NK-92 treated with Interleukin-12 subunit alpha and Interleukin-12 subunit beta, amount 100 ng/mL, for 24 hours (cell line): ENCODE measurements around the gene SDF2.
A peak's percentile ranks its signal among the peaks of the same experiment; 100 is the strongest.

Source experiments
- DNase-seq: peaks from one replicate; lab custom pipeline; 2025; lab: John Stamatoyannopoulos, UW

The SDF2 gene

GRCh38 chr17:28661635-28662526 is at the start of gene SDF2, which contains the start of gene SUPT6H:
SDF2 (minus strand) TSS chr17:28661906; CDS start chr17:28661876, 30 bp downstream.
SUPT6H (plus strand) TSS chr17:28662205; CDS start chr17:28673402, 11,197 bp downstream.
- DNase-seq: peak; percentile 84

GRCh38 chr17:28710861-28711722 is 49.4 kb upstream of the SDF2 start:
- peak; percentile 41 for DNase-seq

DNA sequence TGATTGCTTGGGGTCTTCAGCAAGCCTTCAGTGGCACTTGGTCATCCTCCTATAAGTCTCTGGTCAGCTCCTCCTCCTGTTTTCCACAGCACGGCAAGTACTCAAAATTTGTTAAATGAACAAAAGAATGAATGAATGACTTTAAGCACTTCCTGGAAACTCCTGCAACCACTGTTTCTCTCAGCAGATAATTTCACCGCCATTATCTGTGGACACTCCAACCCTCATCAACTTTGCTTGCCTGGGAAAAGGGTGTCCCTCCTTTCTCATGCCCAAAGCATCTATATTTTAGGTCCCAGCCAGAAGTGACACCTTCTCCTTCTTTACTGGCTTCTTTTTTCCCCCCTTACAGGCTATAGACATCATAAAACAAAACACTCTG is 45.6 kb upstream of the SDF2 start:
- DNase-seq: no peak

DNA sequence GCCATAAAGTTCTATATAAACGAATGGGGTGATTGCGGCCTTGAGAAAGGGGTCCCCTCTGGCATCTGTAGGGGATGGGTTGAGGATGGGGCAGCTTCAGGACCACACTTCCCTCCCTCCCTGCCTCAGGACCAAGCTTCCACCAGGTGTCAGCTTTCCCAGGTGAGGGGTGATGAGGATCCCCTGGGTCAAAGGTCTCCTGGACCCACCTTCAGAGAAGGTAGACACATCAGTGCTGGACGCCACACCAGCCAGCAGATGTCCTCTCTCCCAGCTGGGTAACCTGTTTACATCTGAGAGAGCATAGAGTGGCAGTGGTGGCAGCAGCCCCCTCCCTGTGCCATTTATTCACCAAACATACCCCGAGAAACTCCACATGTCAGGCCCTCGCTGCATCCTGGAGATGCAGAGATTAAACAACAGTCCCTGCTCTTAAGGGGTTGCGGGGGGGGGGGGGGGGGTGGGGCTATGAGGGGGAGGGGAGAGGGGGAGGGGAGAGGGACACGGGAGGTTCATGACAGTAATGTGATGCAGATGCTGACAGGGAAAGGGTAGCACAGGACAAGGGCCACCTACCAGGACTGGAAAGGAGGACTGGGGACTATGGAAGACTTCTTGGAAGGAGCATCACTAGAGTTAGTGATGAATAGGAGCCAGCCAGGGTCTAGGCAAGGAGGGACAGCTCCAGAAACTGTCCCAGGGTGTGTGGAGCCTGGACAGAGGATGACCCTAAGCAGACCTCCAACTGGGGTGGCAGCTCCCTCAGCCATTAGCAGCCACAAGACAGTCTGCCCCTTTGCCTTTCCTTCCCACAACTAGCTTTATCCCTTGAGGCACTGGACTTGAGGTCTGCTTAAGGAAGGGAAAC is 45.0 kb upstream of the SDF2 start:
- no peak for DNase-seq

DNA sequence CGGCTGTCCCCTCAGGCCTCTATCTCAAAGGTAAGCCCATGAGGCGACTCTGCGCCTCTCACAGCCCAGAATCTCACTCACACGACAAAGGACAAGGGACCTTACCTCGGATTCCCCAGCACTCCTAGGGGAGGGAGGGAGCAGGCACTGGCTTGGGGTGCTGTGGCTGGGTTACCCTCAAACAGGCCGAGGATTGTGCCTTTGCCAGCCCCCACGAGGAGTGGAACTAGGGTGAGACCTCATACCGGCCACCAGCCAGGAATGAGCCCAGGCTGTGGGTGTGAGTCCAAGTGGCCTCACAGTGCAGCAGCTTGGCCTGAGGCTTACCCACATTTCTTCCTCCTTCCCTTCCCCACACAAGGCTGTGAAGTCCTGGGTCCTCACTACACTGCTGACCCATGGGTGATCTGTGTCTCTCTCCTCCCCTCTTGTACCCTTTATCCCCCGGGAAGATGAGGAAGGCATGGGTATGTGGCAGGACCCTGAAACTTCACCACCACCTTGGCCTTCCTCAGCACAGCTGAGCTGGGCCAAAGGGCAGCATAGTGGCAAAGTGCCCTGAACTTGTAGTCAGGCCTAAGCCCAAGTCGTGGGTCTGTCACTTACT is 44.1 kb upstream of the SDF2 start:
- DNase-seq: no peak

DNA sequence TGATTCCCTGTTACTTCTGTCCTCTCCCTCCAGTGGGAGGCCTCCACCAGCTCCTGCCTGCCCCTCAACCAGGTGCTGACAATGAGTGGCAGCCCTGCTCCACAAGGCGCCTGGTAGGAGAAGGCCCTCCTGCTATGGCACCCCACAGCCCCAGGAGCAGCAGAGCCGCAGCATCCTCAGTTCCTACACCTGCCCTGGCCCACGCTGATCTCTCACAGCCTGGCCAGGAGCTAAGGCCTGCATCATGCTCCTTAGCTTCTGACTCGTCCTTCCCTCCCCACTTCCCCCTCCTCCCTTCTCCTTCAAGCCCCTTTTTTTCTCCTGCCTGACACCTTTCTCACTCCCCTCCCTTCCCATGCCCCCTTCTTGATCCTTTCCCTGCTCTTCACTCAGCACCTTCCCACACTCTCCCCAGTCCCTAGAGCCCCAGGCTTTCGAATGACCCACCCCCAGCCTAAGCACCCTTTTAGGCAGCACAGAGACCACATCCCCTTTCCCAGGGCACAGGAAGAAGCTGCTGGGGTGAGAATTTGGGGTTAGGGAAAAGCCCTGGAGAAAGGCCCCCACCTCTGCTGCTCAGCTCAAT is 43.5 kb upstream of the SDF2 start:
- no peak for DNase-seq

GRCh38 chr17:28704219-28704858 is 42.6 kb upstream of the SDF2 start:
- no peak for DNase-seq

DNA sequence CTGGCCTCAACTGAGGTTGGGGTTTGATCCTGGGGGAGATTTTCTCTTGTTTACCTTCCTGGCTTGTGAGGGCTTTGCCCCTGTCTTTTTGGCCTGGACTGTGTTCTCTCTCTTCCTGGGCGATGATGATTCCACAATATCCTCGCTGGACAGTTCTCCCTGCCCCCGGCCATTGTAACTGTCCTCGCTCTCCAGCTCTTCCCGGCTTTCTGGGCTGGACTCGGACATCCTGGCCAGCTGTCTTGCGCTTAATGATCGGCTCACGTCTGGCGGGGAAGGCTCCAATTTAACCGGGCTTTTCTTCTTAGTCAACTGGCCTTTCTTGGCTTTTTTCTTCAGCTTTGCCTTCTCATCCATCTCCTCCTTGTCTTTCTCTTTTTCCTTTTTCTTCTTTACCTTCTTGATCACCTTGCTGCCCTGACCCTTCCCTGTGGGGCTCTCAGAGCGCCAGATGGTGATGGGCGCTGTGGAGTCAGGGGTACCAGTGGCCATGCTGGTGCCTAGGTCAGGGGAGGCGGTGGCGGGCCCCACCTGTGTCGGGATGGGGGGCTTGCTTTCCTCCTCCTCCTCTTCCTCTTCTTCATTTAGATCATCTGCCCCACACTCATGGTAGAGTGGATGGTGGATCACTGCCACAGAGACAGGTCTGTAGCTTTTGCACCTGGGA is 42.0 kb upstream of the SDF2 start:
- no peak for DNase-seq

- DNase-seq: no peak
Measured at GRCh38 chr17:28702752-28703150, 41.0 kb upstream of the SDF2 start.

DNA sequence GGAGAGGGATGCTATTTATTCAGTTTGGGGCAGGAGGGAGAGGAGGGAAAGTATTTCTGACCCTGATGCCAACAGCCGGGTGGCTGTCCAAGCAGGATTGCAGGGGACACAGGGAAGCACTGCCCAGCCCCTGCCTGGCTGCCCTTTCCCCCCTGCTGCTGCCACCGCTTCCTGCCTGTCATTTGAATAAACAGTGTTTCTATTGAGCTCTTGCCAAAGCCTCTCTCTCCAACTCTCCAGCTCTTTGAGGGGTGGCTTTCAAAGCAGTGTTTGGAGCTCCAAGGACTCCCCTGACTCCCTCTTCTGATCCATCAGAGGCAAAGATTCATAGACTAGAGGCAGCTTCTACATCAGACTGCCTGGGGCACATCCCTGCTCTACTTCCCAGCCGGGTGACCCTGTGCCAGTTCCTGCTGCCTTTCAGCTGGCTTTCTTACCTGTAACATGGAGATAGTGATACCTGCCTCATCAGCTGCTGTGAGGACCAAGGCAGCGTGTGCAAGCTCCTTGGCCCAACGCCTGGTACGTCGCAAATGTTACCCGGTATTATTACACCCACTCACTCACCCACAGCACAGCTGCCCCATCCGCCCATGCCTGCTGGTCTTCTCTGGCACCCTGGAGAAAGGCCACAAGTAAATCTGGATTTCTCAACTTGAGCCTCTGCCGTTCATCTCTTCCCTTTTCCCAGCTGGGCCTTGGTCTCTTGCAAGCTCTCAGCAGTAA is 40.5 kb upstream of the SDF2 start:
- no peak for DNase-seq

- DNase-seq: no peak
Measured at GRCh38 chr17:28700830-28701492, 39.3 kb upstream of the SDF2 start.

DNA sequence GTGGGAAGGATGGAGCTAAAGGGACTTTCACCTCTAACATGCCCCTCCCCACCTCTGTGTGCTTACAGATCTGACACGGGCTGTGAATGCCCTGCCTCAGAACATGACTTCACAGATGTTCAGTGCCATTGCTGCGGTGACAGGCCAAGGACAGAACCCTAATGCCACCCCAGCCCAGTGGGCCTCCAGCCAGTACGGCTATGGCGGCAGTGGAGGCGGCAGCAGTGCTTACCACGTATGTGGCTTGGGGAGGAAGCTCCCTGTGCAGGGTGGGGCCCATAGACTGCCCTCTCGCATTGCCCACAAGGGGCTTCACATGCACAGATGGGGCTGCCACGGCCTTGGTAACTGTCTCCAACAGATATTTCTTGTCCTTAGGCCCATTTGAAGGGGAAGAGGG is 38.6 kb upstream of the SDF2 start:
- no peak for DNase-seq

DNA sequence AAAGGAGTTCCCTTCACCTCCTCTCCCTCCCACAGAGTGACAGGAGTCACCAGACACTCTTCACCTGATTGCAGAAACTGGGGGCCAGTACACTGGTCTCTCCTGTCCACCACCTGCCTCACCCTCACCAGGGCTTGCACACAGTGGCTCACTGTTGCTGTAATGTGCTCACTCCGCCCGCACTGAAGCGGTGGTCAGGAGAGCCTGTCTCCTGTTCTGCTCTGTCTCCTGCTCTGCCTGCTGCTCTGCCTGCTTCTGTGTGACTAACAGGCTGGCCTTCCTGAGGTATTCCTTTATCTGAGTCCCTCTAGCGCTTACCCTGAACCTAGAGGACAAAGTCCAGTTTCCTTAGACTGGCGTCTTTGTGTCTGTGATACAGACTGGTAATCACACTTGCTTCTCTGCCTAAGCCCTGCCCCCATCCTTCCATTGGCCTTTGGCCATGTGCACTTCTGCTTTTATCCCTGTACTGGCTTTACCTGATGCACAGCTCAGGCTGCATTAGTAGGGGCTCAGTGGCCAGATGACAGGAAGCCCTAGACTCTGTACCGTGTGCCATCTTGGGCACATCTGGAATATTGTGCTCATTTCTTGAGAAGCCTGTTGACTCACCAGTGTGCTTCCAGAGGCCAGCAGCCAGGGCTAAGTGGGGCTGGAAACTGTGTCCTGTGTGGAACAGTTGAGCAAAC is 36.7 kb upstream of the SDF2 start:
- no peak for DNase-seq

DNA sequence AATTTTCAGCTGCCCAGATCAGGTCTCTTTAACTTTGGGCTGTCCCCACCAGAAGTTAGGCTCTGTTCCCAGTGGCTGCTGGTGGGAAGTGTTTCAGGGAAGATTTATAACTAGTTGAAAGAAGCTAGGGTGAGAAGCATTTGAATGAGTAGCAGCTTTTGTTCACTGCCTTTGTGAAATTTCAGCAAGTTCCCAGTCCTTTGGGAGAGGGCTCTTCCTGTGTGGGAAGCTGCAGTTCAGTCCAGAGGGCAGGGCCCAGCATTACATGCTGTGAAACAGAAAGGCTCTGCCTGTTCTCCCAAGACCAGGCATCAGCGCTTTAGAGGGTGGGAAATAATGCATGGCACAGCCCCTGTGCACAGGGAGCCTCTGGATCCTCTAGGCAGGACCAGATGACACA is 32.2 kb upstream of the SDF2 start:
- DNase-seq: no peak

DNA sequence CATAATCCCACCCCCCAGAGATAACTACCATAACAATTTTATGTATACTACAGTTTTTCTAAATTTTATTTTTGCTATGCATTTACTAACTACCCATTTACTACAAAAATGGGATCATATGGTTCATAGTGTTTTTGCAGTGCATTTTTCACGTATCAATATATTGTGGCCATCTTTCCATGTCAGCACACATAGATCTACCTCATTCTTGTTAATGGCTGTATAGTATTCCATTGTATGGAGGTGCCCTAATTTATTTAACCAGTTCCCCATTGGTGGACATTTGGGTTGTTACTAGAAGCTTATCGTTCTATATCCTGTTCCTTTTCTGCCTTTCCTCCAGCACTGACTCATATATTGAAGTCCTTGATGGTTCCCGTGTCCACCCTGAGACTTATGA is 27.3 kb upstream of the SDF2 start:
- DNase-seq: no peak

DNA sequence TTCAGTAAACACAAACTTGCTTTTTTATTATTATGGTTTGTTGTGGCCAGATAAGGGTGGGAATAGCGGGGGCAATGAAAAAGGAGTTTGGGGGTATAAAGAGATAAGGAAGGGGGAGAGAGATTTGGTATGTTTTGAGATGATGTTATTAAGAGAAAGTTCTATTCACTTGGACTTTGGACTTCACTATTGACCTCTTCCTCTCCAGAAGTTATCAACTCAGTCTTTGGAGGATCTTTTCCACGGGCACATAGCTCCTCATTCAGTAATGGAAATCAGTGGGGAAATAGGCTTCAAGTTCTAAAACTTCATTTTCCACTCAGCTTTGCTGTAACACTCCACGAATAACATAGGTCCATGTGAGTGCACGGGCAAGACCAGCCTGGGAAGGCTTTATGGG is 26.8 kb upstream of the SDF2 start:
- no peak for DNase-seq

GRCh38 chr17:28686296-28686695 is 24.6 kb upstream of the SDF2 start:
- no peak for DNase-seq

GRCh38 chr17:28685366-28685765 is 23.7 kb upstream of the SDF2 start:
- DNase-seq: no peak
